DOHH2 (cell line): ENCODE data around the gene MACROD2.

Experiments
- H3F3A ChIP-seq: fragments of 200-600 bp; sonication (generic), shearing (Covaris generic); 2 replicates; pipeline ENCODE4 v1.6.0; 2016; ENCODE audit warnings: antibody characterized with exemption, mild to moderate bottlenecking; ENCODE audit not compliant: control insufficient read depth, insufficient read depth
- H3K27ac ChIP-seq: fragments of 200-600 bp; sonication (generic); 2 replicates; pipeline ENCODE4 v1.5.1; 2014; ENCODE audit warnings: low read depth, mild to moderate bottlenecking, low read length, moderate library complexity
- H3K27me3 ChIP-seq: fragments of 200-600 bp; sonication (generic); 2 replicates; pipeline ENCODE4 v1.6.1; 2014; ENCODE audit warnings: mild to moderate bottlenecking, low read length, mixed read lengths; ENCODE audit not compliant: control insufficient read depth
- H3K36me3 ChIP-seq: fragments of 200-600 bp; sonication (generic); 2 replicates; pipeline ENCODE4 v1.6.1; 2014; ENCODE audit warnings: mild to moderate bottlenecking, low read length, moderate library complexity, mixed read lengths; ENCODE audit not compliant: control insufficient read depth
- H3K4me1 ChIP-seq: fragments of 200-600 bp; sonication (generic); 2 replicates; pipeline ENCODE4 v1.6.1; 2014; ENCODE audit warnings: mild to moderate bottlenecking, low read length, mixed read lengths; ENCODE audit not compliant: control insufficient read depth
- H3K4me2 ChIP-seq: fragments of 200-600 bp; sonication (generic); 2 replicates; pipeline ENCODE4 v1.6.0; 2014; ENCODE audit warnings: mild to moderate bottlenecking, low read length, moderate library complexity
- H3K4me3 ChIP-seq: fragments of 200-600 bp; sonication (generic); 2 replicates; pipeline ENCODE4 v1.5.1; 2014; ENCODE audit warnings: mild to moderate bottlenecking, low read length, mixed read lengths
- H3K79me2 ChIP-seq: fragments of 200-600 bp; sonication (generic); 2 replicates; pipeline ENCODE4 v1.6.1; 2014; ENCODE audit warnings: mild to moderate bottlenecking, low read length, mixed read lengths; ENCODE audit not compliant: control insufficient read depth
- H3K9me2 ChIP-seq: fragments of 200-600 bp; sonication (generic); replicated peaks from 2 replicates; pipeline ENCODE4 v1.6.1; 2014; ENCODE audit warnings: mild to moderate bottlenecking, low read length, mixed read lengths; ENCODE audit not compliant: control insufficient read depth
- H3K9me3 ChIP-seq: fragments of 200-600 bp; sonication (generic); 2 replicates; pipeline ENCODE4 v1.6.1; 2014; ENCODE audit warnings: antibody characterized with exemption, low read length, mixed read lengths; ENCODE audit not compliant: control insufficient read depth, insufficient read depth
- H4K20me1 ChIP-seq: fragments of 200-600 bp; sonication (generic); 2 replicates; pipeline ENCODE4 v1.6.0; 2014; ENCODE audit warnings: low read depth, mild to moderate bottlenecking, antibody characterized with exemption, low read length, moderate library complexity; ENCODE audit not compliant: control insufficient read depth, insufficient read depth
- EZH2phosphoT487 ChIP-seq: fragments of 200-600 bp; sonication (generic); IDR thresholded peaks from 2 replicates; pipeline ENCODE4 v1.6.1; 2017; ENCODE audit warnings: borderline replicate concordance, mild to moderate bottlenecking, antibody characterized with exemption, low read length, moderate library complexity, mixed read lengths
- TF ChIP-seq, protein P1 (sequence below): fragments of 200-600 bp; sonication (generic); IDR thresholded peaks from one replicate; pipeline ENCODE4 v1.5.1; 2014; ENCODE audit warnings: antibody characterized with exemption, mild to moderate bottlenecking, low read depth, low read length; ENCODE audit not compliant: poor library complexity, severe bottlenecking

Gene MACROD2

DNA sequence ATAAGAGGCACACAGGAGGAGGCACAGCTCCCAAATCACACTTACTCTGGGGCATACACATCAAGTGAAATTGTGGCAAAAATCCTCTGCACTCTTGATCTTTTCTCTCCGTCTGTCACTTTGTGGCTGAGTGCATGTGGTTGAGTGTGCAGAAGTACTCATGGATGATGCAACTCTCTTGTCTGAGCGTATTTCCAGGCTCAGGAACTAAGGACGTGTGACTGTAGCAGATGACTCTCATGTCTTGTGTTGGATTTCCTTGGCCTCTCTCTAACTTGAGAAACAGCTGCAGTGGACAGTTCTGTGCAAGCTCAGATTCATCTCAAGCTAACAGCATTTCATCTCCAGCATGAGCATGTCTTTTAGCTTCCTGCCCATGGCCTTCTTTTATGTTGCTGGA lies 587.5 kb downstream of the MACROD2 start:
- H3K9me2 ChIP-seq, result no peaks in the 10 kb centered on the region
- no peaks in the 10 kb centered on the region for H3K36me3 ChIP-seq
- no peak for TF ChIP-seq EZH2phosphoT487
- TF ChIP-seq, protein P1, sequence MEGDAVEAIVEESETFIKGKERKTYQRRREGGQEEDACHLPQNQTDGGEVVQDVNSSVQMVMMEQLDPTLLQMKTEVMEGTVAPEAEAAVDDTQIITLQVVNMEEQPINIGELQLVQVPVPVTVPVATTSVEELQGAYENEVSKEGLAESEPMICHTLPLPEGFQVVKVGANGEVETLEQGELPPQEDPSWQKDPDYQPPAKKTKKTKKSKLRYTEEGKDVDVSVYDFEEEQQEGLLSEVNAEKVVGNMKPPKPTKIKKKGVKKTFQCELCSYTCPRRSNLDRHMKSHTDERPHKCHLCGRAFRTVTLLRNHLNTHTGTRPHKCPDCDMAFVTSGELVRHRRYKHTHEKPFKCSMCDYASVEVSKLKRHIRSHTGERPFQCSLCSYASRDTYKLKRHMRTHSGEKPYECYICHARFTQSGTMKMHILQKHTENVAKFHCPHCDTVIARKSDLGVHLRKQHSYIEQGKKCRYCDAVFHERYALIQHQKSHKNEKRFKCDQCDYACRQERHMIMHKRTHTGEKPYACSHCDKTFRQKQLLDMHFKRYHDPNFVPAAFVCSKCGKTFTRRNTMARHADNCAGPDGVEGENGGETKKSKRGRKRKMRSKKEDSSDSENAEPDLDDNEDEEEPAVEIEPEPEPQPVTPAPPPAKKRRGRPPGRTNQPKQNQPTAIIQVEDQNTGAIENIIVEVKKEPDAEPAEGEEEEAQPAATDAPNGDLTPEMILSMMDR, result no peak
- no peaks in the 10 kb centered on the region for H3K79me2 ChIP-seq
- H3K4me3 ChIP-seq, result no peak overlapping the region
- H3K27me3 ChIP-seq, result no peaks in the 10 kb centered on the region
- no peaks in the 10 kb centered on the region for H3K9me3 ChIP-seq
- no peak overlapping the region for H3K4me2 ChIP-seq
- H3F3A ChIP-seq, result no peaks in the 10 kb centered on the region
- no peak overlapping the region for H3K27ac ChIP-seq
- H4K20me1 ChIP-seq, result no peaks in the 10 kb centered on the region
- no peaks in the 10 kb centered on the region for H3K4me1 ChIP-seq

DNA sequence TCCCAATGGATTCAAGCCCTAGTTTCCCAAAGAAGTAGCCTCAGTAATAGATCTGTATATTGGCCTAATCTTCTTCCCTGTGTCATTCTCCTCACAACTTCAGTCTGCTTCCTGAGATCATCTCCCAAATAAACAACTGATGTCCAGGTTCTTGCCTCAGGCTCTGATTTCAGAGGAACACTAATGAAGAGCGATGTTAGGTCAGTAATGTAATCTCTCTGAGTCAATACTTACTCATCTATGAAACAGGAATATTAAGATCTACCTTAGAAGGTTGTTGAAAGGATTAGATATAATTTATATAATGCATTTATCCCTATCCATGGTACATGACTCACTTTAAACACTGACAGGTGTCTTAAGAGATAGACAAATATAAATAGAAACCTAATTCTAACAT lies 588.1 kb downstream of the MACROD2 start:
- no peak overlapping the region for H3K4me3 ChIP-seq
- H4K20me1 ChIP-seq, result no peaks in the 10 kb centered on the region
- H3K27ac ChIP-seq, result no peak overlapping the region
- H3F3A ChIP-seq, result no peaks in the 10 kb centered on the region
- no peaks in the 10 kb centered on the region for H3K9me3 ChIP-seq
- H3K9me2 ChIP-seq, result no peaks in the 10 kb centered on the region
- H3K79me2 ChIP-seq, result no peaks in the 10 kb centered on the region
- H3K4me2 ChIP-seq, result no peak overlapping the region
- no peaks in the 10 kb centered on the region for H3K36me3 ChIP-seq
- H3K27me3 ChIP-seq, result no peaks in the 10 kb centered on the region
- TF ChIP-seq EZH2phosphoT487, result no peak
- TF ChIP-seq, protein P1, result no peak
- H3K4me1 ChIP-seq, result no peaks in the 10 kb centered on the region

DNA sequence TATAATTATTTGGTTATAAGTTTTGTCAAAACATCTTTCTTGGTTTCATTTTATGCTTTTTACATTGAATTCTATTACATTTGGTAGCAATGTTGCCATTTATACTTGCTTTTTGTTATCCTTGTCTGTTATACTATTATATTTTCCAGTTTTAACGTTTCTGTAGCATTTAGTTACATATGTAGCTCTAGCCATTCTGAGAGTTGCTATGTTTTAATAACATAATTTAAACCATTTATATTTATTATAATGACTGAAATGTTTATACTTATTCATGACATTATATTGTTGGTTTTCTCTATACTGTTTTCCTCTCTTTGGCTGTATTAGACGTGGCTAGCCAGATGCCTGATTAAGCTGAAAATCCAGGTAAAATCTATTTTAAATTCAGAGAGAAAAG lies 594.1 kb downstream of the MACROD2 start:
- Histone ChIP-seq H3K36me3 (no peaks in the 10 kb centered on the region), H3K4me3 (no peak overlapping the region), H3K27ac (no peak overlapping the region), H3K27me3 (no peaks in the 10 kb centered on the region), H3F3A (no peaks in the 10 kb centered on the region), H3K9me3 (no peaks in the 10 kb centered on the region), H3K9me2 (no peaks in the 10 kb centered on the region), H3K79me2 (no peaks in the 10 kb centered on the region), H3K4me2 (no peak overlapping the region), H4K20me1 (no peaks in the 10 kb centered on the region), H3K4me1 (no peaks in the 10 kb centered on the region)
- no peak for TF ChIP-seq EZH2phosphoT487
- TF ChIP-seq, protein P1, result no peak

- H3K4me3 ChIP-seq, result no peak overlapping the region
- H3K9me2 ChIP-seq, result no peaks in the 10 kb centered on the region
- no peak overlapping the region for H3K27ac ChIP-seq
- H3K4me2 ChIP-seq, result no peak overlapping the region
- H3F3A ChIP-seq, result no peaks in the 10 kb centered on the region
- H4K20me1 ChIP-seq, result no peaks in the 10 kb centered on the region
- no peaks in the 10 kb centered on the region for H3K27me3 ChIP-seq
- H3K36me3 ChIP-seq, result no peaks in the 10 kb centered on the region
- no peak for TF ChIP-seq EZH2phosphoT487
- TF ChIP-seq, protein P1, result no peak
- H3K9me3 ChIP-seq, result no peaks in the 10 kb centered on the region
- no peaks in the 10 kb centered on the region for H3K79me2 ChIP-seq
- H3K4me1 ChIP-seq, result no peaks in the 10 kb centered on the region
Measured at GRCh38 chr20:14595051-14595450, 599.7 kb downstream of the MACROD2 start.
